OCI-LY1 (cell line): ENCODE measurements around the gene FBLN2.

Experiments used
- EZH2 ChIP-seq: fragments of 200-600 bp; sonication (generic), shearing (Covaris generic); IDR thresholded peaks from 2 replicates; pipeline ENCODE4 v1.8.0; 2017; ENCODE audit warnings: borderline replicate concordance, mixed run types, mild to moderate bottlenecking, antibody characterized with exemption, low read length, moderate library complexity, mixed read lengths
- TF ChIP-seq, protein P1 (sequence below): fragments of 200-600 bp; sonication (generic), shearing (Covaris generic); IDR thresholded peaks from 2 replicates; pipeline ENCODE4 v1.5.1; 2017; ENCODE audit warnings: mild to moderate bottlenecking, antibody characterized with exemption, low read length, moderate library complexity, mixed read lengths

DNA sequence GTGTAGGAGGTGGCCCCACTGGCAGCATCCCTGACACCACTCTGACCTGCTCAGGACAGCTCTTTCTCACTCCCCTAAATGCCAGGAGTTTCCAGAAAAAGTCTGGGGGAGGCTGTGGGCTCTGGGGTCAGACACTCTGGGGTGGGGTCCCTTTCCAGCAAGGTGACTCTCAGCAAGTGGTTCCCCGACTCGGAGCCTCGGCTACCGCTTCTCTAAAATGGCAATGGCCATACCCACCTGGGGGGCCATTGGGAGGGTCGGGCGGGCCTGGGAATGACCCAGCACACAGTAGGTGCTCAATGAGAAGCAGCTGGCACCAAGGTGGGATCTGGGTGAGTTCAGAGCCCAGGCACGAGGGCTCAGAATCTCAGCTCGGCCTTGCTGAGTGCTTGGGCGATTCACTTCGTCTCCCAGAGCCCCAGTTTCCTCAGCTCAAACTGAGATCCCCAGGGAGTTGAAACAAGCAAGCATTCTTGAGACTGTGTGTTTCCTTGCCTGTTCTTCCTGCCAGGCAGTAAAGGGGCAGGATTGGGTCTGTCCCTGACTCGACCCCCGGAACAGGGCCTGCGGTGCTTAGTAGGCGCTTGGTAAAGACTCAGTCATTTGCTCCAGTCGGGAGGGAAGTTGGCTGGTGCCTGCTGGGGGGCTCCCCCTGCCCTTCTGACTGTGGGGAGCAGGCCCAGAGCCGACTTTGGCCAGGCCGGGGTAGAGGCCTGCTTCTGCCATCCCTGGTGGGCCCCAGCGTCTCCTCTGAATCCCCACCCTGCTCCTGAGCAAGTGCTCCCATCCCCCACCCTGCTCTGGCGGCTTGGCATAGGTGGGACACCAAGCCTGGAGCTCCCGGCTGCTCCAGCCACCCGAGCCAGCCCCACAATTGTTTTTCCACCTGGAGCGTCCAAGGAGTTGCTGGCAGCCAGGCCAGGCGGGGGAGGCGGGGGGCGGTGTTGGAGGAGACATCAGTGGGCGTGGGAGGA is 32.9 kb upstream of the FBLN2 start:
- no peak for TF ChIP-seq EZH2
- TF ChIP-seq, protein P1, sequence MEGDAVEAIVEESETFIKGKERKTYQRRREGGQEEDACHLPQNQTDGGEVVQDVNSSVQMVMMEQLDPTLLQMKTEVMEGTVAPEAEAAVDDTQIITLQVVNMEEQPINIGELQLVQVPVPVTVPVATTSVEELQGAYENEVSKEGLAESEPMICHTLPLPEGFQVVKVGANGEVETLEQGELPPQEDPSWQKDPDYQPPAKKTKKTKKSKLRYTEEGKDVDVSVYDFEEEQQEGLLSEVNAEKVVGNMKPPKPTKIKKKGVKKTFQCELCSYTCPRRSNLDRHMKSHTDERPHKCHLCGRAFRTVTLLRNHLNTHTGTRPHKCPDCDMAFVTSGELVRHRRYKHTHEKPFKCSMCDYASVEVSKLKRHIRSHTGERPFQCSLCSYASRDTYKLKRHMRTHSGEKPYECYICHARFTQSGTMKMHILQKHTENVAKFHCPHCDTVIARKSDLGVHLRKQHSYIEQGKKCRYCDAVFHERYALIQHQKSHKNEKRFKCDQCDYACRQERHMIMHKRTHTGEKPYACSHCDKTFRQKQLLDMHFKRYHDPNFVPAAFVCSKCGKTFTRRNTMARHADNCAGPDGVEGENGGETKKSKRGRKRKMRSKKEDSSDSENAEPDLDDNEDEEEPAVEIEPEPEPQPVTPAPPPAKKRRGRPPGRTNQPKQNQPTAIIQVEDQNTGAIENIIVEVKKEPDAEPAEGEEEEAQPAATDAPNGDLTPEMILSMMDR: no peak
